Activated naive CD4-positive, alpha-beta T cell treated with Interleukin-2 at 50 U/mL for 16 hours (primary cell): ENCODE data around the gene MSRB3.

Experiments
- DNase-seq: peaks from one replicate; pipeline ENCODE4 v3.0.0-alpha.2; 2020

The MSRB3 gene

GRCh38 chr12:65501093-65501621 is 222.7 kb downstream of the MSRB3 start:
- DNase-seq = no peak

GRCh38 chr12:65501935-65502334 is 223.5 kb downstream of the MSRB3 start:
- no peak for DNase-seq

- no peak for DNase-seq
These were observed 225.9 kb downstream of the MSRB3 start for GRCh38 chr12:65504417-65504816.

GRCh38 chr12:65505386-65506121 is 227.1 kb downstream of the MSRB3 start:
- DNase-seq = no peak

- DNase-seq = no peak
These were observed 230.0 kb downstream of the MSRB3 start for GRCh38 chr12:65508276-65509035.

GRCh38 chr12:65510007-65510406 is 231.5 kb downstream of the MSRB3 start:
- DNase-seq = no peak

GRCh38 chr12:65510584-65511050 is 232.1 kb downstream of the MSRB3 start:
- DNase-seq = no peak

- no peak for DNase-seq
These were observed 232.8 kb downstream of the MSRB3 start for GRCh38 chr12:65511134-65511834.

GRCh38 chr12:65511912-65512311 is 233.4 kb downstream of the MSRB3 start:
- no peak for DNase-seq
